Measurements from ENCODE around the gene PPM1H.
A peak's percentile ranks its signal among the peaks of the same experiment; 100 is the strongest.

The PPM1H gene

DNA sequence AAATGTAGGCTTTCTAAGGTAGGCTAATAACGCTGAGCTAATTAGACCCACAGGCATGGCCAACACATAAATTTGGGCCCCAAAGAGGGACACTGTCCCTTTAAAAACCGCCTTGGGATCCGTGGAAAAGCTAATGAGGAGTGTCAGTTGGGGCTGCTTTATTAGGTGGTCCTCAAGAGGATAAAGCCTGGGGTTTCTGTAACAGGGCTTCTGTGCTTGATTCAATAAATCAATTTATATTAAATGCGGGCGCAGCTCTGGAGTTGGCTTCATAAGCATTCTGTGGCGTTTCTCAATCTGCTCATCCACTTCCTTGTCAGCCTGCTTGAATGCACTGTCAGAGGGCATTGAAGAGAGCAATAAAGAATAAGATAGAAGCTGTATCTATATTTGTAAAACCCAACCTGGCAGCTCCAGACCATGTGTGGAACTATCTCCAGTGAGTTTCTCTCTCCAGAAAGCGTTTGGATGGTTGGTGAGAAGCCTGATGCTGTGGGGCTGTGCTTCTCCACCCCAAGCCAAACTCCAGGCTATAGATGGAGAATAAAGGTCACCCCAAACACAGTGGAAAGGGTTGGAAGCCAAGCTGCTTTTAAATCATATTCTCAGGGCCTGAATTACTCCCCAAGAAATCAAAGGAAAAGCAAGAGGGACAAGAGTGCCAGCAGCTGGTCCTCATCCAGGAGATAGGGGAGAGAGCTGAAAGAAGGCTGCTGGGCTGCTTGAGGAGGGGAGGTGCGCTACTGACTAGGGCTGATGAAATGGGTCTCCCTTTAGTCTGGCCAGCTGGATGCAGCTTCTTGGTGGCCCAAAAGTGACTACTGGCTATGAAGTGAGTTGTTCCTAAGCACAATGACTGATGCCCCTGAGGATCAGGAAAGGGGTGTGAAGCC lies 222.0 kb downstream of the PPM1H start:
- no peaks in the 10 kb centered on the region for H3K9me3 ChIP-seq (ENCODE audit: control insufficient read depth in 2 of 2, low read length in 2 of 2)
- H3K4me3 ChIP-seq (ENCODE audit: low read length in 2 of 2) = no peak overlapping the region
- no peak overlapping the region for H3K9ac ChIP-seq (ENCODE audit: low read depth in 1 of 2, low read length in 2 of 2)
- no peaks in the 10 kb centered on the region for H3K27me3 ChIP-seq (ENCODE audit: control insufficient read depth in 2 of 2, insufficient read depth in 2 of 2, low read length in 2 of 2)
- no peaks in the 10 kb centered on the region for H3K4me1 ChIP-seq (ENCODE audit: control insufficient read depth in 2 of 2, insufficient read depth in 2 of 2, low read length in 2 of 2)
- no peaks in the 10 kb centered on the region for H3K36me3 ChIP-seq (ENCODE audit: control insufficient read depth in 2 of 2, insufficient read depth in 2 of 2, low read length in 2 of 2)
- H3K27ac ChIP-seq (ENCODE audit: low read depth in 2 of 2, low read length in 2 of 2) = no peak overlapping the region

DNA sequence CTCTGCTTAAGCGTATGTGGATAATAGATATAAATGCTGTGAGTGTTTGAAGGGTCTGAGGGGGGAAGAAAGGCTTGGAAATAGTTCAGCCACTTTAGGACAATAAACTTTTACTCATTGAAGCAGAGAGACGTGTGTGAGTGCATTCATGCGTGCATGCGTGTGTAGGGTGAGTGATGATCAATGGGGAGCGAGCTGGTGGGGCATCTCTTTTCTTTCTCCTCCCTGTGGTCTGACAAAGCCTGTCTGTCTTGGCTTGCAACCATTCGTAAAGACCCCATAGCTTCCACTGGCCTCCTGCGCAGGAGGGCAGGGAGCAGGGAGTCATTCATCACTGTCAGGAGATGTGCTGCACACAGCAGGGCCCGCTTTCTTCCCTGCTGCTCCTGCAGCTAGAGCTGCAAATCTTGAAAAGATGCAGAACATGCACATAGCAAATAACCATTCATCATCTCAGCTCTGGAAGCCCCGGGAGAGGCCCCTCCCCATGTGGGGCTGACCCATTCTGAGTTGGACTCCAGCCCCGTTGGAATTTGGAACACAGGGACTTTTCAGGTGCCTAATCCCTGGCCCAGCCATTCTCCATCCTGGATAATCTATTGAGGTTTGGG lies 223.2 kb downstream of the PPM1H start:
- H3K4me3 ChIP-seq (ENCODE audit: low read length in 2 of 2) = no peak overlapping the region
- H3K4me1 ChIP-seq (ENCODE audit: control insufficient read depth in 2 of 2, insufficient read depth in 2 of 2, low read length in 2 of 2) = no peaks in the 10 kb centered on the region
- no peaks in the 10 kb centered on the region for H3K27me3 ChIP-seq (ENCODE audit: control insufficient read depth in 2 of 2, insufficient read depth in 2 of 2, low read length in 2 of 2)
- no peak overlapping the region for H3K9ac ChIP-seq (ENCODE audit: low read depth in 1 of 2, low read length in 2 of 2)
- no peaks in the 10 kb centered on the region for H3K36me3 ChIP-seq (ENCODE audit: control insufficient read depth in 2 of 2, insufficient read depth in 2 of 2, low read length in 2 of 2)
- no peaks in the 10 kb centered on the region for H3K9me3 ChIP-seq (ENCODE audit: control insufficient read depth in 2 of 2, low read length in 2 of 2)
- H3K27ac ChIP-seq (ENCODE audit: low read depth in 2 of 2, low read length in 2 of 2) = no peak overlapping the region

GRCh38 chr12:62709311-62709710 lies 225.6 kb downstream of the PPM1H start:
- Histone ChIP-seq H3K9me3 (ENCODE audit: control insufficient read depth in 2 of 2, low read length in 2 of 2) (no peaks in the 10 kb centered on the region), H3K4me3 (ENCODE audit: low read length in 2 of 2) (no peak overlapping the region), H3K36me3 (ENCODE audit: control insufficient read depth in 2 of 2, insufficient read depth in 2 of 2, low read length in 2 of 2) (no peaks in the 10 kb centered on the region), H3K27me3 (ENCODE audit: control insufficient read depth in 2 of 2, insufficient read depth in 2 of 2, low read length in 2 of 2) (no peaks in the 10 kb centered on the region), H3K9ac (ENCODE audit: low read depth in 1 of 2, low read length in 2 of 2) (no peak overlapping the region), H3K4me1 (ENCODE audit: control insufficient read depth in 2 of 2, insufficient read depth in 2 of 2, low read length in 2 of 2) (no peaks in the 10 kb centered on the region), H3K27ac (ENCODE audit: low read depth in 2 of 2, low read length in 2 of 2) (no peak overlapping the region)

GRCh38 chr12:62707939-62708338 lies 227.0 kb downstream of the PPM1H start:
- no peaks in the 10 kb centered on the region for H3K36me3 ChIP-seq (ENCODE audit: control insufficient read depth in 2 of 2, insufficient read depth in 2 of 2, low read length in 2 of 2)
- no peak overlapping the region for H3K9ac ChIP-seq (ENCODE audit: low read depth in 1 of 2, low read length in 2 of 2)
- H3K27ac ChIP-seq (ENCODE audit: low read depth in 2 of 2, low read length in 2 of 2) = no peak overlapping the region
- no peaks in the 10 kb centered on the region for H3K27me3 ChIP-seq (ENCODE audit: control insufficient read depth in 2 of 2, insufficient read depth in 2 of 2, low read length in 2 of 2)
- no peaks in the 10 kb centered on the region for H3K9me3 ChIP-seq (ENCODE audit: control insufficient read depth in 2 of 2, low read length in 2 of 2)
- H3K4me1 ChIP-seq (ENCODE audit: control insufficient read depth in 2 of 2, insufficient read depth in 2 of 2, low read length in 2 of 2) = peaks cover 0 to 2% of the 10 kb centered on the region in 2 donors
- no peak overlapping the region for H3K4me3 ChIP-seq (ENCODE audit: low read length in 2 of 2)

- Histone ChIP-seq H3K4me3 (ENCODE audit: low read length in 2 of 2) (no peak overlapping the region), H3K4me1 (ENCODE audit: control insufficient read depth in 2 of 2, insufficient read depth in 2 of 2, low read length in 2 of 2) (peaks cover 0 to 2% of the 10 kb centered on the region in 2 donors), H3K9ac (ENCODE audit: low read depth in 1 of 2, low read length in 2 of 2) (no peak overlapping the region), H3K27me3 (ENCODE audit: control insufficient read depth in 2 of 2, insufficient read depth in 2 of 2, low read length in 2 of 2) (no peaks in the 10 kb centered on the region), H3K9me3 (ENCODE audit: control insufficient read depth in 2 of 2, low read length in 2 of 2) (no peaks in the 10 kb centered on the region), H3K27ac (ENCODE audit: low read depth in 2 of 2, low read length in 2 of 2) (no peak overlapping the region), H3K36me3 (ENCODE audit: control insufficient read depth in 2 of 2, insufficient read depth in 2 of 2, low read length in 2 of 2) (no peaks in the 10 kb centered on the region)
Measured at GRCh38 chr12:62705846-62706245, 229.1 kb downstream of the PPM1H start.

- Histone ChIP-seq H3K9ac (ENCODE audit: low read depth in 1 of 2, low read length in 2 of 2) (no peak overlapping the region), H3K9me3 (ENCODE audit: control insufficient read depth in 2 of 2, low read length in 2 of 2) (no peaks in the 10 kb centered on the region), H3K27ac (ENCODE audit: low read depth in 2 of 2, low read length in 2 of 2) (peak overlapping the region in 1 of 2 donors; percentile 17), H3K36me3 (ENCODE audit: control insufficient read depth in 2 of 2, insufficient read depth in 2 of 2, low read length in 2 of 2) (no peaks in the 10 kb centered on the region), H3K4me3 (ENCODE audit: low read length in 2 of 2) (no peak overlapping the region), H3K27me3 (ENCODE audit: control insufficient read depth in 2 of 2, insufficient read depth in 2 of 2, low read length in 2 of 2) (no peaks in the 10 kb centered on the region), H3K4me1 (ENCODE audit: control insufficient read depth in 2 of 2, insufficient read depth in 2 of 2, low read length in 2 of 2) (peaks cover 0 to 2% of the 10 kb centered on the region in 2 donors)
Measured at GRCh38 chr12:62703011-62703380, 232.0 kb downstream of the PPM1H start.

DNA sequence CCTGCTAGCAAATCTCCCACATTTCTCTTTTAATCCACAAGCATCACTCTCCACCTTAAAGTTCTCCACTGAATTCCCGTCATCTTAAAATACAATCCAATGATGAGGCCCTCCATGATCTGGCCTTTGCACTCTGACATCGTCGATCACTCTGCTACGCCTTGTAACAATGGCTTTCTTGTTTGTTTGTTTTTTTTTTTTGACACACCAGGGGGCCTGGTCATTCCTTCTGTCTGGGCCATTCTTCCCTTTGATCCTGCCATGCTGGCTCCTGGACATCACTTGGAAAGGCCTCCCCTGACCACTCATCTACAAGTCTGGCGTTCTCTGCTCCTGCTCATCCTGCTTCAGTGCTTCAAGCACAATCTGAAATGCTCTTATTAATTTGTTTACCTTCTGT lies 233.5 kb downstream of the PPM1H start:
- Histone ChIP-seq H3K4me1 (ENCODE audit: control insufficient read depth in 2 of 2, insufficient read depth in 2 of 2, low read length in 2 of 2) (peaks cover 0 to 2% of the 10 kb centered on the region in 2 donors), H3K27me3 (ENCODE audit: control insufficient read depth in 2 of 2, insufficient read depth in 2 of 2, low read length in 2 of 2) (no peaks in the 10 kb centered on the region), H3K9ac (ENCODE audit: low read depth in 1 of 2, low read length in 2 of 2) (no peak overlapping the region), H3K9me3 (ENCODE audit: control insufficient read depth in 2 of 2, low read length in 2 of 2) (no peaks in the 10 kb centered on the region), H3K4me3 (ENCODE audit: low read length in 2 of 2) (no peak overlapping the region), H3K27ac (ENCODE audit: low read depth in 2 of 2, low read length in 2 of 2) (no peak overlapping the region), H3K36me3 (ENCODE audit: control insufficient read depth in 2 of 2, insufficient read depth in 2 of 2, low read length in 2 of 2) (no peaks in the 10 kb centered on the region)

- no peaks in the 10 kb centered on the region for H3K9me3 ChIP-seq (ENCODE audit: control insufficient read depth in 2 of 2, low read length in 2 of 2)
- H3K36me3 ChIP-seq (ENCODE audit: control insufficient read depth in 2 of 2, insufficient read depth in 2 of 2, low read length in 2 of 2) = no peaks in the 10 kb centered on the region
- no peak overlapping the region for H3K27ac ChIP-seq (ENCODE audit: low read depth in 2 of 2, low read length in 2 of 2)
- no peaks in the 10 kb centered on the region for H3K27me3 ChIP-seq (ENCODE audit: control insufficient read depth in 2 of 2, insufficient read depth in 2 of 2, low read length in 2 of 2)
- no peak overlapping the region for H3K9ac ChIP-seq (ENCODE audit: low read depth in 1 of 2, low read length in 2 of 2)
- no peak overlapping the region for H3K4me3 ChIP-seq (ENCODE audit: low read length in 2 of 2)
- peaks cover 0 to 2% of the 10 kb centered on the region in 2 donors for H3K4me1 ChIP-seq (ENCODE audit: control insufficient read depth in 2 of 2, insufficient read depth in 2 of 2, low read length in 2 of 2)
Measured at GRCh38 chr12:62700091-62700880, 234.7 kb downstream of the PPM1H start.

DNA sequence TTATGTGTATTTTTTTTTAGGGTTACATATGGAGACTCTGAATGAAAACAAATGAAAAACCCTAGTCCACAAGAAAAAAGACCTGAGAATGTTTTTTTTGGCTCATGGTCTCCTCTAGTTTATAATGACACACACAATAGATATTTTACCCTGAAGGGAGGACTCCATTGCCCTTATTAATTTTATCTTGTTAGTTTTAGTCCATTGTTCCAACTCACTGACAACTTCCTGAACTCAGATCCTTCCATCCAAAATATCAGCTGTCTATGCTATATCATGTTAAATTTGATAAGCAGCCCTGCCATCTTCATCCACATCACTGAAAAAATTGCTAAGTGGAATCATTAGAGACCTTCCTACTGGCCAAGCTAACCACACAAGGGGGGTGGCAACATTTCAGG lies 236.2 kb downstream of the PPM1H start:
- Histone ChIP-seq H3K27ac (ENCODE audit: low read depth in 2 of 2, low read length in 2 of 2) (no peak overlapping the region), H3K36me3 (ENCODE audit: control insufficient read depth in 2 of 2, insufficient read depth in 2 of 2, low read length in 2 of 2) (no peaks in the 10 kb centered on the region), H3K4me1 (ENCODE audit: control insufficient read depth in 2 of 2, insufficient read depth in 2 of 2, low read length in 2 of 2) (peaks cover 0 to 2% of the 10 kb centered on the region in 2 donors)

DNA sequence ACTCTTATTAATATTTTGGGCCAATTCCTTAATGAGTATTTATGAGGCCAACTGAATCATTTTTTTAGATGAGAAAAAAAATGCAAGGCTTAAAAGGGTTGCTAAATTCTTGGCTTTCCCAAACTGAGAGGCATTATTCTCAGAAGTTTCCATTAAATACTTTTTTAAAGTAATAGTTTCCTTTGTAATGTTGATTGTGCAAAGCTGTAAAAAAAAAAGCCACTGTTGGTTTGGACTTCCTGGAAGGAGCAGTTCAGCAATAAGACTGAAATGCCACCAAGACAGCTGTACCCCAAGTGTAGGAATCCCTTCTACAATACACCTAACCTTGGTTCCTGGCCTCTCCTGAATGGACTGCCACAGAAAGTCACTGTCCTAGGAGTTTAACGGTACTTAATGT lies 237.1 kb downstream of the PPM1H start:
- H3K36me3 ChIP-seq (ENCODE audit: control insufficient read depth in 2 of 2, insufficient read depth in 2 of 2, low read length in 2 of 2) = no peaks in the 10 kb centered on the region
- no peaks in the 10 kb centered on the region for H3K27me3 ChIP-seq (ENCODE audit: control insufficient read depth in 2 of 2, insufficient read depth in 2 of 2, low read length in 2 of 2)
- H3K27ac ChIP-seq (ENCODE audit: low read depth in 2 of 2, low read length in 2 of 2) = no peak overlapping the region
- no peak overlapping the region for H3K4me3 ChIP-seq (ENCODE audit: low read length in 2 of 2)
- H3K4me1 ChIP-seq (ENCODE audit: control insufficient read depth in 2 of 2, insufficient read depth in 2 of 2, low read length in 2 of 2) = no peaks in the 10 kb centered on the region
- H3K9ac ChIP-seq (ENCODE audit: low read depth in 1 of 2, low read length in 2 of 2) = no peak overlapping the region
- H3K9me3 ChIP-seq (ENCODE audit: control insufficient read depth in 2 of 2, low read length in 2 of 2) = no peaks in the 10 kb centered on the region

More for the DNA sequence above, 236.2 kb downstream of the PPM1H start:
- no peak overlapping the region for H3K4me3 ChIP-seq (ENCODE audit: low read length in 2 of 2)
- H3K27me3 ChIP-seq (ENCODE audit: control insufficient read depth in 2 of 2, insufficient read depth in 2 of 2, low read length in 2 of 2) = no peaks in the 10 kb centered on the region
- no peak overlapping the region for H3K9ac ChIP-seq (ENCODE audit: low read depth in 1 of 2, low read length in 2 of 2)
- no peaks in the 10 kb centered on the region for H3K9me3 ChIP-seq (ENCODE audit: control insufficient read depth in 2 of 2, low read length in 2 of 2)
